Measurements from ENCODE around the gene EXD3. TPM values are rescaled to one million over a fixed set of nuclear protein-coding genes. Genes with fewer than 3 reads are reported as not detected.

EXD3 gene
- total RNA-seq, 2 experiments from 2014 or later = 17.9 to 18.1 TPM

- no peak for DNase-seq
- peaks cover 3% of the 10 kb centered on the region for H3K4me1 Mint-ChIP-seq
- CTCF ChIA-PET = interaction anchor here (0.6 kb wide), 1 partner anchor 156 kb away, joined by 3 read pairs; no protein-coding TSS in a partner anchor
- H3K36me3 Mint-ChIP-seq (ENCODE audit: low read depth) = no peaks in the 10 kb centered on the region
- no peaks in the 10 kb centered on the region for H3K9me3 Mint-ChIP-seq
- no peak overlapping the region for H3K4me3 Mint-ChIP-seq
- POLR2A ChIA-PET = interaction anchor here (0.9 kb wide), 1 partner anchor 15 kb away, joined by 3 read pairs; the partner anchor contains the start of genes EXD3 and NOXA1
- H3K27ac Mint-ChIP-seq = no peak overlapping the region
- H3K27me3 Mint-ChIP-seq = peaks cover 11% of the 10 kb centered on the region
Observed at GRCh38 chr9:137438591-137439157, 15.7 kb upstream of the EXD3 start.

- CTCF ChIA-PET = no interaction called here
- peaks cover 3% of the 10 kb centered on the region for H3K4me1 Mint-ChIP-seq
- no peak for DNase-seq
- no peaks in the 10 kb centered on the region for H3K9me3 Mint-ChIP-seq
- no peaks in the 10 kb centered on the region for H3K36me3 Mint-ChIP-seq (ENCODE audit: low read depth)
- no peak overlapping the region for H3K27ac Mint-ChIP-seq
- H3K4me3 Mint-ChIP-seq = no peak overlapping the region
- peaks cover 8% of the 10 kb centered on the region for H3K27me3 Mint-ChIP-seq
- POLR2A ChIA-PET = interaction anchor here (0.9 kb wide), 1 partner anchor 15 kb away, joined by 3 read pairs; the partner anchor contains the start of genes EXD3 and NOXA1
Observed at GRCh38 chr9:137437691-137438590, 15.0 kb upstream of the EXD3 start.

GRCh38 chr9:137436761-137437600, 14.0 kb upstream of the EXD3 start:
- Mint-ChIP-seq H3K36me3 (ENCODE audit: low read depth) (no peaks in the 10 kb centered on the region), H3K4me1 (peaks cover 2% of the 10 kb centered on the region), H3K27ac (no peak overlapping the region), H3K4me3 (no peak overlapping the region), H3K9me3 (no peaks in the 10 kb centered on the region), H3K27me3 (peaks cover 2% of the 10 kb centered on the region)
- ChIA-PET POLR2A (no interaction called here), CTCF (interaction anchor here (0.6 kb wide), 1 partner anchor 8 kb away, joined by 3 read pairs; no protein-coding TSS in a partner anchor)
- DNase-seq = no peak

- Mint-ChIP-seq H3K36me3 (ENCODE audit: low read depth) (no peaks in the 10 kb centered on the region), H3K27ac (no peak overlapping the region), H3K4me3 (no peak overlapping the region), H3K4me1 (no peaks in the 10 kb centered on the region), H3K27me3 (no peaks in the 10 kb centered on the region), H3K9me3 (no peaks in the 10 kb centered on the region)
- CTCF ChIA-PET = interaction anchor here (0.6 kb wide), 1 partner anchor 9 kb away, joined by 3 read pairs; no protein-coding TSS in a partner anchor
- POLR2A ChIA-PET = no interaction called here
- no peak for DNase-seq
Observed at GRCh38 chr9:137435980-137436760, 13.2 kb upstream of the EXD3 start.

- POLR2A ChIA-PET = no interaction called here
- H3K36me3 Mint-ChIP-seq (ENCODE audit: low read depth) = no peaks in the 10 kb centered on the region
- CTCF ChIA-PET = no interaction called here
Observed at GRCh38 chr9:137435381-137435891, 12.5 kb upstream of the EXD3 start.

GRCh38 chr9:137434498-137435380, 11.8 kb upstream of the EXD3 start:
- no peaks in the 10 kb centered on the region for H3K27me3 Mint-ChIP-seq
- no peaks in the 10 kb centered on the region for H3K9me3 Mint-ChIP-seq
- no peak overlapping the region for H3K4me3 Mint-ChIP-seq
- DNase-seq = no peak
- H3K36me3 Mint-ChIP-seq (ENCODE audit: low read depth) = no peaks in the 10 kb centered on the region
- H3K4me1 Mint-ChIP-seq = no peaks in the 10 kb centered on the region
- no peak overlapping the region for H3K27ac Mint-ChIP-seq
- ChIA-PET CTCF (no interaction called here), POLR2A (no interaction called here)

More at GRCh38 chr9:137435381-137435891, 12.5 kb upstream of the EXD3 start:
- no peak for DNase-seq
- H3K9me3 Mint-ChIP-seq = no peaks in the 10 kb centered on the region
- H3K27me3 Mint-ChIP-seq = no peaks in the 10 kb centered on the region
- no peak overlapping the region for H3K27ac Mint-ChIP-seq
- H3K4me3 Mint-ChIP-seq = no peak overlapping the region
- H3K4me1 Mint-ChIP-seq = no peaks in the 10 kb centered on the region

- Mint-ChIP-seq H3K9me3 (no peaks in the 10 kb centered on the region), H3K27me3 (no peaks in the 10 kb centered on the region), H3K4me3 (no peak overlapping the region), H3K27ac (no peak overlapping the region), H3K4me1 (no peaks in the 10 kb centered on the region), H3K36me3 (ENCODE audit: low read depth) (no peaks in the 10 kb centered on the region)
- DNase-seq = no peak
- ChIA-PET POLR2A (no interaction called here), CTCF (no interaction called here)
Observed at GRCh38 chr9:137433916-137434431, 11.0 kb upstream of the EXD3 start.

GRCh38 chr9:137433349-137433915, 10.5 kb upstream of the EXD3 start:
- no peak overlapping the region for H3K27ac Mint-ChIP-seq
- no peak overlapping the region for H3K4me3 Mint-ChIP-seq
- DNase-seq = no peak
- ChIA-PET CTCF (no interaction called here), POLR2A (no interaction called here)
- H3K9me3 Mint-ChIP-seq = no peaks in the 10 kb centered on the region
- H3K27me3 Mint-ChIP-seq = no peaks in the 10 kb centered on the region
- no peaks in the 10 kb centered on the region for H3K36me3 Mint-ChIP-seq (ENCODE audit: low read depth)
- no peaks in the 10 kb centered on the region for H3K4me1 Mint-ChIP-seq

- no peak overlapping the region for H3K4me3 Mint-ChIP-seq
- no peaks in the 10 kb centered on the region for H3K36me3 Mint-ChIP-seq (ENCODE audit: low read depth)
- no peaks in the 10 kb centered on the region for H3K4me1 Mint-ChIP-seq
- H3K9me3 Mint-ChIP-seq = no peaks in the 10 kb centered on the region
- CTCF ChIA-PET = interaction anchor here (0.6 kb wide), 1 partner anchor 1150 kb away, joined by 5 read pairs; no protein-coding TSS in a partner anchor
- no peak for DNase-seq
- no peaks in the 10 kb centered on the region for H3K27me3 Mint-ChIP-seq
- POLR2A ChIA-PET = no interaction called here
- H3K27ac Mint-ChIP-seq = no peak overlapping the region
Observed at GRCh38 chr9:137432687-137433348, 9.9 kb upstream of the EXD3 start.

- Mint-ChIP-seq H3K4me3 (no peak overlapping the region), H3K36me3 (ENCODE audit: low read depth) (no peaks in the 10 kb centered on the region), H3K9me3 (no peaks in the 10 kb centered on the region), H3K27me3 (no peaks in the 10 kb centered on the region), H3K4me1 (no peaks in the 10 kb centered on the region), H3K27ac (no peak overlapping the region)
- no peak for DNase-seq
- CTCF ChIA-PET = no interaction called here
- POLR2A ChIA-PET = no interaction called here
Observed at GRCh38 chr9:137431416-137431931, 8.5 kb upstream of the EXD3 start.
